ENCODE measurements around the gene SCN4B.
"Not testable (repeated sequence)": the region's sequence is repeated elsewhere in the genome, so short reads cannot be mapped to it uniquely, and the experiment has no call there.

SCN4B gene

GRCh38 chr11:118152552-118153471, at the start of gene SCN4B:
TSS of gene SCN4B (minus strand) at chr11:118152823. CDS start at chr11:118152673, 150 bp downstream.
- DNase-seq (ENCODE audit: low spot score) = no peak

GRCh38 chr11:118201966-118202365, 49.3 kb upstream of the SCN4B start:
- no peak for DNase-seq (ENCODE audit: low spot score)

GRCh38 chr11:118200901-118201680, 48.5 kb upstream of the SCN4B start:
- no peak for DNase-seq (ENCODE audit: low spot score)

- no peak for DNase-seq (ENCODE audit: low spot score)
Measured at GRCh38 chr11:118200497-118200896, 47.9 kb upstream of the SCN4B start.

GRCh38 chr11:118199135-118199534, 46.5 kb upstream of the SCN4B start:
- DNase-seq (ENCODE audit: low spot score) = no peak

GRCh38 chr11:118198370-118198769, 45.7 kb upstream of the SCN4B start:
- peak; percentile 70 for DNase-seq (ENCODE audit: low spot score)

- no peak for DNase-seq (ENCODE audit: low spot score)
Measured at GRCh38 chr11:118194835-118195627, 42.4 kb upstream of the SCN4B start.

- DNase-seq (ENCODE audit: low spot score) = no peak
Measured at GRCh38 chr11:118193910-118194566, 41.4 kb upstream of the SCN4B start.

- not testable (repeated sequence) for DNase-seq (ENCODE audit: low spot score)
Measured at GRCh38 chr11:118192817-118193216, 40.2 kb upstream of the SCN4B start.

- not testable (repeated sequence) for DNase-seq (ENCODE audit: low spot score)
Measured at GRCh38 chr11:118190942-118191506, 38.4 kb upstream of the SCN4B start.

- DNase-seq (ENCODE audit: low spot score) = no peak
Measured at GRCh38 chr11:118186346-118187107, 33.9 kb upstream of the SCN4B start.

GRCh38 chr11:118184784-118185579, 32.4 kb upstream of the SCN4B start:
- no peak for DNase-seq (ENCODE audit: low spot score)

- not testable (repeated sequence) for DNase-seq (ENCODE audit: low spot score)
Measured at GRCh38 chr11:118183691-118184090, 31.1 kb upstream of the SCN4B start.

- peak; percentile 32 for DNase-seq (ENCODE audit: low spot score)
Measured at GRCh38 chr11:118180300-118180703, 27.7 kb upstream of the SCN4B start.

GRCh38 chr11:118176778-118177134, 24.1 kb upstream of the SCN4B start:
- DNase-seq (ENCODE audit: low spot score) = no peak

- DNase-seq (ENCODE audit: low spot score) = no peak
Measured at GRCh38 chr11:118175993-118176777, 23.6 kb upstream of the SCN4B start, which contains the start of gene SCN2B. TSS of gene SCN2B (minus strand) at chr11:118176639. CDS start at chr11:118176431, 208 bp downstream.

GRCh38 chr11:118175031-118175992, 22.7 kb upstream of the SCN4B start:
- no peak for DNase-seq (ENCODE audit: low spot score)

All from RKO (cell line).